ENCODE data around the gene CTDSP2. TPM values are rescaled to one million over a fixed set of nuclear protein-coding genes. Genes with fewer than 3 reads are reported as not detected.

Gene CTDSP2
- total and polyA plus RNA-seq, 2 of the 8 experiments (the other 6 are each of a cell fraction or from before 2014, with no cell fraction given), result 71.3 to 91.7 TPM

GRCh38 chr12:57838594-57839302 is 7.8 kb downstream of the CTDSP2 start:
- Histone ChIP-seq H3K27me3 (replicated peaks in 1 of 4; ENCODE audit: control insufficient read depth in 3 of 4, extremely low read depth in 1 of 4, insufficient read depth in 3 of 4, low read length in 3 of 4) (no peaks in the 10 kb centered on the region), H3K14ac (ENCODE audit: insufficient read length) (no peak overlapping the region), H3K4me3 (ENCODE audit: extremely low read depth in 1 of 4, insufficient read depth in 2 of 4, low read depth in 3 of 4, low read length in 4 of 4) (no peak overlapping the region), H3K23ac (ENCODE audit: insufficient read length) (no peak overlapping the region), H3K9ac (replicated peaks in 1 of 4; ENCODE audit: extremely low read depth in 1 of 4, low read depth in 3 of 4, low read length in 3 of 4) (no peak overlapping the region), H2BK15ac (ENCODE audit: low read length) (no peak overlapping the region), H2AFZ (ENCODE audit: low read length) (no peak overlapping the region), H3K79me1 (ENCODE audit: low read depth, low read length) (peaks cover 28% of the 10 kb centered on the region), H3K79me2 (ENCODE audit: control insufficient read depth in 1 of 2, insufficient read depth in 2 of 2, low read length in 2 of 2) (peaks cover 34 to 98% of the 10 kb centered on the region in 2 experiments), H3K36me3 (ENCODE audit: control insufficient read depth in 2 of 4, insufficient read depth in 4 of 4, low read length in 3 of 4) (no peaks in the 10 kb centered on the region), H3K27ac (ENCODE audit: low read depth, low read length) (no peak overlapping the region), H3K4me1 (replicated peaks in 1 of 4; ENCODE audit: control insufficient read depth in 3 of 4, insufficient read depth in 4 of 4, low read length in 3 of 4) (peaks cover 33 to 70% (median 49%) of the 10 kb centered on the region in 4 experiments), H2BK12ac (ENCODE audit: low read depth, low read length) (no peak overlapping the region), H4K91ac (replicated peaks; ENCODE audit: insufficient read length, low read length) (no peak overlapping the region), H3K4ac (replicated peaks; ENCODE audit: insufficient read length, low read depth, low read length) (no peak overlapping the region), H4K5ac (ENCODE audit: insufficient read length, low read depth, low read length) (no peak overlapping the region), H2BK120ac (replicated peaks; ENCODE audit: low read depth, low read length) (no peak overlapping the region), H2BK20ac (ENCODE audit: low read length) (peak overlapping the region; percentile 56; the same call in 1 of the 2 replicates), H3K23me2 (ENCODE audit: low read depth, low read length) (no peaks in the 10 kb centered on the region), H3K4me2 (ENCODE audit: insufficient read depth in 1 of 2, low read depth in 2 of 2, low read length in 2 of 2) (peak overlapping the region; percentile 9 to 76; a peak in 1 of 4 replicates), H4K8ac (ENCODE audit: extremely low read depth, insufficient read depth, low read length) (no peak overlapping the region), H3K56ac (replicated peaks; ENCODE audit: insufficient read length, low read depth, low read length) (no peak overlapping the region), H2BK5ac (ENCODE audit: low read depth, low read length) (no peak overlapping the region; the same call in 1 of the 2 replicates), H2AK5ac (ENCODE audit: low read depth, low read length) (peak overlapping the region; percentile 76; the same call in 1 of the 2 replicates), H3K9me3 (ENCODE audit: insufficient read depth in 2 of 2, low read depth in 1 of 2, low read length in 1 of 2) (no peaks in the 10 kb centered on the region), H3K18ac (ENCODE audit: extremely low read depth, low read length) (no peak overlapping the region), H4K20me1 (replicated peaks in 1 of 2; ENCODE audit: control insufficient read depth in 1 of 2, insufficient read depth in 2 of 2, low read length in 2 of 2) (peaks cover 23 to 51% of the 10 kb centered on the region in 2 experiments)
- ChIA-PET POLR2A (ENCODE audit: partially characterized antibody) (interaction anchor here (2.1 to 24.2 kb wide), 5 partner anchors 11 to 57 kb away, joined by 6 to 722 read pairs (median 28); partner anchors contain the start of gene CTDSP2), CTCF (ENCODE audit: partially characterized antibody) (interaction anchor here (0.8 to 10.0 kb wide), 9 partner anchors 9 to 67 kb away, joined by 3 to 181 read pairs (median 4); no protein-coding TSS in a partner anchor)
- FAIRE-seq, result no peak
- TF ChIP-seq CREB1 (IDR thresholded peaks at IDR 0.05) (no peak), TEAD4 (IDR thresholded peaks at IDR 0.05; ENCODE audit: low read depth, low read length) (no peak), HDAC2 (IDR thresholded peaks at IDR 0.05; ENCODE audit: borderline replicate concordance in 1 of 2, low read depth in 2 of 2, low read length in 2 of 2) (no peak), KDM1A (IDR thresholded peaks at IDR 0.05; ENCODE audit: borderline replicate concordance, low read length) (peak; percentile 74; the same call in 1 of the 2 replicates), TBP (IDR thresholded peaks at IDR 0.05; ENCODE audit: low read depth, low read length) (no peak), CHD2 (IDR thresholded peaks at IDR 0.05; ENCODE audit: low read length) (no peak)
- WGBS, 2 experiments (ENCODE audit: extremely low coverage in 1 of 2, insufficient coverage in 1 of 2, insufficient read length in 1 of 2, insufficient replicate concordance in 2 of 2, low coverage in 1 of 2, low lambda C conversion rate in 2 of 2, missing lambda C conversion rate in 1 of 2), result 82% methylated on average over 8 of the region's 8 CpGs; no CpG with 5 or more reads in 1 of the 2 experiments
- no peak for DNase-seq (ENCODE audit: low read depth in 1 of 2, low spot score in 2 of 2)

Measured in H1 (cell line).